Skeletal muscle satellite cell (primary cell): ENCODE results near the gene EIF4G2.

Experiments
- H3K27me3 ChIP-seq: 2 replicates; pipeline ENCODE4 v1.7.0; 2013; ENCODE audit warnings: low read length; ENCODE audit not compliant: control insufficient read depth, insufficient read depth
- H3K36me3 ChIP-seq: 2 replicates; pipeline ENCODE4 v1.7.0; 2013; ENCODE audit warnings: mild to moderate bottlenecking, control low read depth, low read length; ENCODE audit not compliant: insufficient read depth
- H3K4me1 ChIP-seq: 2 replicates; pipeline ENCODE4 v1.7.0; 2013; ENCODE audit warnings: low read length; ENCODE audit not compliant: control insufficient read depth, insufficient read depth
- H3K4me2 ChIP-seq: 2 replicates; pipeline ENCODE4 v1.7.0; 2013; ENCODE audit warnings: mild to moderate bottlenecking, low read length
- H3K4me3 ChIP-seq: 2 replicates; pipeline ENCODE4 v1.7.0; 2013; ENCODE audit warnings: low read length
- H3K9ac ChIP-seq: 2 replicates; pipeline ENCODE4 v1.7.0; 2013; ENCODE audit warnings: mild to moderate bottlenecking, low read depth, low read length, moderate library complexity
- H3K9me3 ChIP-seq: replicated peaks from 2 replicates; pipeline ENCODE4 v1.7.0; 2013; ENCODE audit warnings: mild to moderate bottlenecking, control low read depth, low read length

EIF4G2 gene

DNA sequence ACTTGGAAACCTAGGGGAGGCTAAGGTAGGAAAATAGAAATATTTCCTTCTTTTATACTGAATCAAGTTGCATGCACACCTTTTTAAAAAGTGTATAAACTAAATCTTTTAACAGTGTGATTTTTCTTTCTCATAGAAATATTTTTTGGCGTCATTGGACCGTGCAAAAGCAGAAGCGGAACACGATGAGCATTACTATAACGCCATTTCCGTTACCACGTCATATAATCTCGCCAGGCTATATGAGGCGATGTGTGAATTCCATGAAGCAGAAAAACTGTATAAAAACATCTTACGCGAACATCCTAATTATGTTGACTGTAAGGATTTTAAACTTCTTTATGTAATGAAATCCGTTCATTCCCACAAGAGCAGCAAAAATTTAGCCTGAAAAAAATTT is 44.3 kb downstream of the EIF4G2 start:
- Histone ChIP-seq H3K4me2 (no peak overlapping the region), H3K9ac (no peak overlapping the region), H3K36me3 (peaks cover 75% of the 10 kb centered on the region), H3K27me3 (no peaks in the 10 kb centered on the region), H3K9me3 (no peaks in the 10 kb centered on the region), H3K4me3 (no peak overlapping the region), H3K4me1 (no peaks in the 10 kb centered on the region)

DNA sequence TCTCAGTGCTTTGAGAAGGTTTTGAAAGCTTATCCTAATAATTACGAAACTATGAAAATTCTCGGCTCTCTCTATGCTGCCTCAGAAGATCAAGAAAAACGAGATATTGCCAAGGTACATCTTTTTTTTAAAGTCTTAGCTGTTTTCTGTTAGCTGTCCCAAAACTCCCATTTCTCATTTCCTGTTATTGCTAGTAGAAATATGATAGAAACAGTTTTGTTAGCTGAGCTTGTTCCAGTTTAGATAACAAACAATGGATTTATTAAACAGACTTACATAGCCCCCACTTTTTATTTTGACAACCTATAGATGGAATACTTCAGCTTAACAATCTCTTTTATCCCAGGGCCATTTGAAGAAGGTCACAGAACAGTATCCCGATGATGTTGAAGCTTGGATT is 45.0 kb downstream of the EIF4G2 start:
- Histone ChIP-seq H3K4me2 (no peak overlapping the region), H3K27me3 (no peaks in the 10 kb centered on the region), H3K4me3 (no peak overlapping the region), H3K9me3 (no peaks in the 10 kb centered on the region), H3K9ac (no peak overlapping the region), H3K4me1 (no peaks in the 10 kb centered on the region), H3K36me3 (peaks cover 76% of the 10 kb centered on the region)

DNA sequence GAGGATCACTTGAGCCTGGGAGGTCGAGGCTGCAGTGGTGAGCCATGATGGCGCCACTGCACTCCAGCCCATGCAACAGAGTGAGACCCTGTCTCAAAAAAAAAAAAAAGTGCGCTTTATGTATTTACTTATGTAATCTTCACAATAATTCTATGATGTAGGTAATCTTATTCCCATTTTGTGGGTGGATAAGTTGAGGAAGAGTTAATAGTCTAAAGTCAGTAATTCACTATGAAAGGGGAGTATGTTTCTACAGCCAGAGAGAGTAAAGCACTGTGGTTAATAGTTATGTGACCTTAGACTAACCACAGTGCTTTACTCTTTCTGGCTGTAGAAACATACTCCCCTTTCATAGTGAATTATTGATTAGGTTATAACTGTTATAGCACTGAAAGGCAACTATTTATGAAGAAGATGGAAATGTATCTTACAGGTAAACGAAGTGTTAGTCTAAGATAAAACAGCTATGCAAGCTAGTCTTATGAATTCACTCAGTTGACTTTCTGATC is 45.8 kb downstream of the EIF4G2 start:
- Histone ChIP-seq H3K9ac (no peak overlapping the region), H3K36me3 (peaks cover 83% of the 10 kb centered on the region), H3K4me3 (no peak overlapping the region), H3K27me3 (no peaks in the 10 kb centered on the region), H3K4me2 (no peak overlapping the region), H3K4me1 (no peaks in the 10 kb centered on the region), H3K9me3 (no peaks in the 10 kb centered on the region)

DNA sequence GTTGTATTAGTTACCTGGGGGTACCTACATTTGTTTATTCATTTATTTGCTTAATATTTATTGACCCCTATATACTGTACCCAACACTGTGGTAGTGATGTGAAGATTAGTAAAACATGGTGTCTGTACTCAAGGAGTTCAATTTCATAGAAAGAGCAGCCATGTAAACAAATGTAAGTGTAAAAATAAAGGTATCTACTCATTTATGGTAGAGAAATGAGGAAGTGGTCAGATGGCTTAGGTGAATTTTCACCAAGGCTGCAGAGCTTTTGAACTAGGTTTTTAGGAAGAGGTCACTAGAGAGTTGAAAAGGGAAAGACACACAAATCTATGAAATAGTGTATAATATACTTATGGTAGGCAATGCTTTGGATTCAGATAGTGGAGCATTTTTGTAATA is 46.5 kb downstream of the EIF4G2 start:
- Histone ChIP-seq H3K27me3 (no peaks in the 10 kb centered on the region), H3K9ac (no peak overlapping the region), H3K36me3 (peaks cover 85% of the 10 kb centered on the region), H3K4me2 (no peak overlapping the region), H3K4me1 (no peaks in the 10 kb centered on the region), H3K9me3 (no peaks in the 10 kb centered on the region), H3K4me3 (no peak overlapping the region)

DNA sequence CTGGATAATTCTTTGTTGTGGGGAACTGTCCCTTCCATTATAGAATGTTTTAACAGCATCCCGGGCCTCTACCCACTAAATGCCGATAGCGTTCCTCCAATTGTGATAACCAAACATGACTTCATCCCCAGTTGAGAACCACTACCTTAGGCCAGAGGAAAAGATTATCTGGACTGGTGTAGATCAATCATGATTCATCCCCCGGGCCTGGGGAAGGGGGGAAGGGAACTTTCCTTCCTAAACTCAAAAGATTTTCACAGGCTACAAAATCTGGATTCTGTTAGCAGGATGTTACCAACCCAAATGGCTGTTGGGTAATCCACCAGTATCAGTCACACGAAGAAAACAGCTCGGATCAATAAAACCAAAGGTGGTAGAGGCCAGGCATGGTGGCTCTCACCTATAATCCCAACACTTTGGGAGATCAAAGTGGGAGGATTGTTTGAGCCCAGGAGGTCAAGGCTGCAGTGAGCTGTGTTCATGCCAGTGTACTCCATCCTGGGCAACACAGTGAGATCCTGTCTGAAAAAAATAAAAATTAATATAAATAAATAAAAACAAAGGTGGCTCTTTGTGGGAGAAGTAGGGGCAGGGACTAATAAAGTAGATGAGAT is 47.5 kb downstream of the EIF4G2 start:
- Histone ChIP-seq H3K27me3 (no peaks in the 10 kb centered on the region), H3K36me3 (peaks cover 90% of the 10 kb centered on the region), H3K9ac (no peak overlapping the region), H3K4me3 (no peak overlapping the region), H3K4me2 (no peak overlapping the region), H3K4me1 (no peaks in the 10 kb centered on the region), H3K9me3 (no peaks in the 10 kb centered on the region)

DNA sequence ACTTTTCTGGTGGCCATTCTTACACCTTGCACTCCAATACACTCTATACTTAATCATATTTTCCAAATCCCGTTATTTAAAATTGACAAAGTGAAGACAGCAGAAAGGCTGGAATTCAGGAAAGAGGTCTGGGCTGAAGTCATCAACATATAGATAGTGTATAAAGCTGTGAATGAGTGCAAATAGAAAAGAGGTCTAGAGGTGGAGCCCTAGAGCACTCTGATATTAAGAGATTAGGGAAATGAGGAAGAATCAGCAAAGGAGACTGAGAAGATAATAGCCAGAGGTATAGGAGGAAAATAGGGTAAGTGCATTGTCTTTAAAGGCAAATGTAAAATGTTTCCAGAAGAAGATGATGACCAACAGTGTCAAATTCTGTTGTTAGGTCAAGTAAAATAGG is 49.8 kb downstream of the EIF4G2 start:
- H3K9me3 ChIP-seq = no peaks in the 10 kb centered on the region
- H3K4me2 ChIP-seq = no peak overlapping the region
- H3K9ac ChIP-seq = no peak overlapping the region
- H3K36me3 ChIP-seq = peaks cover 83% of the 10 kb centered on the region
- no peaks in the 10 kb centered on the region for H3K4me1 ChIP-seq
- no peaks in the 10 kb centered on the region for H3K27me3 ChIP-seq
- H3K4me3 ChIP-seq = no peak overlapping the region

DNA sequence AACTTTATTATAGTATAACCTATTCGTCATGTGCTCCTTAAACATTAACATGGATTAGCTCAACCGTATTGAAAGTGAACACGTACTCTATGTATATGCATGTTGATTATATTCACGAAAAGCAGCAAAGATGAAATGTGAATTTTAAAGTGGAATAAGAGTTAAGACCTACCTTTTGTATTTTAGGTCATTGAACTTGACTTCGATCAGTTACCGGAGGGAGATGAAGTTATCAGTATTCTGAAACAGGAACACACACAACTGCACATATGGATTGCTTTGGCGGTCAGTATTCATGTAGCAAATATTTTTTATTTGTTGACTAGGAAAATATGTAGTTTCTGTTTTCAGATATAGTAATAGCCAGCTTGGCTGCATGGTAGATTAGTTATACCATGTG is 56.2 kb downstream of the EIF4G2 start:
- Histone ChIP-seq H3K4me1 (peaks cover 8% of the 10 kb centered on the region), H3K27me3 (no peaks in the 10 kb centered on the region), H3K9me3 (no peaks in the 10 kb centered on the region), H3K36me3 (peaks cover 26% of the 10 kb centered on the region), H3K9ac (peak overlapping the region; percentile 85), H3K4me3 (peak overlapping the region; percentile 81), H3K4me2 (peak overlapping the region; percentile 84)

DNA sequence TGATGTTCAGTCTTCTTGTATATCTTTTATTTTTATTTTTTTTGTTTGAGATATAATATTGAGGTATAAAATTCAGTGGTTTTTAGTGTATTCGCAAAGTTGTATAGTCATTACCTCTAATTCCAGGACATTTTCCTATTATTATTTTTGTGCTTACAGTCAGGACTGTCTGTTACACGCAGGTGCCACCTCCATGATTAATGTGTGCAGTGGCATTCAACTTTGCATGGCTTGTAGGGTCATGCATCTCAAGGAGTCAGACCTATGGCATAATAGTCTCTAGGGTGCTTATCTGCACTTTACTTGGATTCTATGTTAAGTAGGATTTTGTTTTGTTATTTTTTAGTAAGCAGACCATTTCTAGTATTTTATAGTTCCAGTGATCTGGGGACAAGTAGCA is 56.7 kb downstream of the EIF4G2 start:
- Histone ChIP-seq H3K4me1 (peaks cover 8% of the 10 kb centered on the region), H3K4me2 (peak overlapping the region; percentile 84), H3K9ac (peak overlapping the region; percentile 85)

DNA sequence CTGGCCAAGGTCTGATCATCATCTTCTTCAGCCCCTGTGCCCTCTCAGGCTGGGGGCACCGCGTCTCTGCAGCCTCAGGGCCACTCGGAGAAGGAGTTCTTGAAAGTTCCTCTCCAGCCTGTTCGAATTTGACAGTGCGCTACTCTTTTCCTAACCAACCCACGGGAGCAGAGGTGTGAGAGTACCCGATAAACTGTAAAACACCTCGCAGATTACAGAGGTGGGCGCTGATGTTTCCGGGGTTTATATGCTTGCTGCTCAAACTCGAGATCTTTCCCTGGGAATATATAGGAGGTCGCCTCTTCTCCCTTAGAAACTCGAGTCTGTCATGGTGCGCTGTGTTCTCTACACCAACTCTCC is 57.2 kb downstream of the EIF4G2 start:
- no peaks in the 10 kb centered on the region for H3K9me3 ChIP-seq
- H3K36me3 ChIP-seq = peaks cover 17% of the 10 kb centered on the region
- peak overlapping the region; percentile 84 for H3K4me2 ChIP-seq

More for the DNA sequence above, 56.7 kb downstream of the EIF4G2 start:
- Histone ChIP-seq H3K27me3 (no peaks in the 10 kb centered on the region), H3K9me3 (no peaks in the 10 kb centered on the region), H3K4me3 (peak overlapping the region; percentile 81), H3K36me3 (peaks cover 21% of the 10 kb centered on the region)

DNA sequence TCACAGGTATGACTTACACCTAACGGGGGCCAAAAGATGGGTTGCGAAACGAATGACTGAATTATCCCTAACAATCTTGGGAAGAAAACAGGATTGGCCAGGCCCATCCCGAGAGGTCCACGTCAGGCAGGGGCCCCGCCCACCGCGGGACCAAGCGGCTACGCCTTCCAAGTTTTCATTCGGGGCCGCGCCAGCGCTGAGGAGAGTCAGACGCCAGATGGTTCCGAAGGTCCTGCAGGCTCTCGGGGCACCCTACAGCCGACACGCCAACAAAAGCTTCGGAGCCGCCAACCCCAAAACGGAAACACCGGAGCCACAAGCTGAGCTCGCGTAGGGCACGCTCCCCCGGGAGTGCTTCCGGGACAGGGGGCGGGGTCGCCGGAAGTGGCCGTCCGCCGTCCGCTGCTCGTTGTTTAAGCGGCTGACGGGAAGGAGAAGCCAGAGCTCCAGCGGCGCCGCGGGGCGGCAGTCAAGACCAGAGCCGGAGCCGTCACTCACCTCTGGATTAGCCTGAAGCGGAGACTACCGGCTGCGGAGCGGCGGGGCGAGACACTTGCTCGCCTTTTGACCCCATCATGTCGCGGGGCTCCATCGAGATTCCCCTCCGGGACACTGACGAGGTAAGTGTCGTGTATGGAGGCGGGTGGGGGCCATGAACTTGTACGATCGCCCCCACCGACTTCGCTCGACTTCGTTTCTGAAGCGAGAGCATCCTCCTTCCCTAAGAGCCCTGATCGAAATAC is 57.7 kb downstream of the EIF4G2 start, which contains the start of gene CTR9:
Gene CTR9 (plus strand): TSS at position 409 of the 743 bp plus-strand sequence. CDS start 167 bp downstream, at position 576.
- Histone ChIP-seq H3K9ac (peak within 1 kb of the TSS; percentile 85), H3K4me2 (peak within 1 kb of the TSS; percentile 84), H3K36me3 (peaks cover 13% of the 10 kb centered on the region), H3K9me3 (no peaks in the 10 kb centered on the region), H3K4me1 (peaks cover 8% of the 10 kb centered on the region), H3K27me3 (no peaks in the 10 kb centered on the region), H3K4me3 (peak within 1 kb of the TSS; percentile 81)

More for the DNA sequence above, 57.2 kb downstream of the EIF4G2 start:
- peak overlapping the region; percentile 81 for H3K4me3 ChIP-seq
- H3K27me3 ChIP-seq = no peaks in the 10 kb centered on the region
- H3K4me1 ChIP-seq = peaks cover 8% of the 10 kb centered on the region
- peak overlapping the region; percentile 85 for H3K9ac ChIP-seq

DNA sequence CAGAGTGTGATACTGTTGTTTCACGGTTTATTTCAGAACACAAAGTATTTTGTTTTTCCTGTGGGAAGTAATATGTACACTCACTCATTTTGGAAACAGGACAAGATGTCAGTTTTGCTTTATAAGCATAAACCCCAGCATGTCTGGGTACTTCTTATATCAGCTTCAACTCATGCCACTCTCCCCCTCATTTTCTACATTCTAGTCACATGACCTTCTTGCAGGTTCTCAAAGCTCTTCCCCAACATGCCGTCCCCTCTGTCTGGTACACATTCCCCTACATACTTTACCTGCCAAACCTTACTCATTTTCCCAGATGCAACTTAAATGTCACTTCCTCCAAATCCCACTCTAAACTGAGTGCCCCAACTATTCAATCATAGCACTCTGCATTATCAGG is 59.2 kb downstream of the EIF4G2 start:
- H3K4me3 ChIP-seq = no peak overlapping the region
- H3K4me2 ChIP-seq = no peak overlapping the region
- H3K9ac ChIP-seq = no peak overlapping the region
- no peaks in the 10 kb centered on the region for H3K9me3 ChIP-seq
- no peaks in the 10 kb centered on the region for H3K36me3 ChIP-seq
- no peaks in the 10 kb centered on the region for H3K27me3 ChIP-seq
- peaks cover 8% of the 10 kb centered on the region for H3K4me1 ChIP-seq
